OCI-LY1 (cell line): ENCODE data around the gene SLC25A42.

Experiments
- H2AFZ ChIP-seq: fragments of 200-600 bp; sonication (generic), shearing (Covaris generic); 2 replicates; pipeline ENCODE4 v1.6.0; 2014; ENCODE audit warnings: antibody characterized with exemption, mild to moderate bottlenecking, low read length
- H3F3A ChIP-seq: fragments of 200-600 bp; sonication (generic), shearing (Covaris generic); 2 replicates; pipeline ENCODE4 v1.6.0; 2014; ENCODE audit warnings: mild to moderate bottlenecking, antibody characterized with exemption, low read length, moderate library complexity; ENCODE audit not compliant: insufficient read depth
- H3K27ac ChIP-seq: fragments of 200-600 bp; sonication (generic); 2 replicates; pipeline ENCODE4 v1.5.1; 2014; ENCODE audit warnings: low read length, mixed run types, mild to moderate bottlenecking, low read depth; ENCODE audit not compliant: poor library complexity, severe bottlenecking
- H3K27me3 ChIP-seq: fragments of 200-600 bp; sonication (generic); 2 replicates; pipeline ENCODE4 v1.6.0; 2014; ENCODE audit warnings: antibody characterized with exemption, mild to moderate bottlenecking, low read length, moderate library complexity; ENCODE audit not compliant: insufficient read depth
- H3K36me3 ChIP-seq: fragments of 200-600 bp; sonication (generic); 2 replicates; pipeline ENCODE4 v1.6.1; 2014; ENCODE audit warnings: mild to moderate bottlenecking, antibody characterized with exemption, low read length, moderate library complexity, mixed read lengths; ENCODE audit not compliant: insufficient read depth
- H3K4me1 ChIP-seq: fragments of 200-600 bp; sonication (generic); 2 replicates; pipeline ENCODE4 v1.5.1; 2014; ENCODE audit warnings: mild to moderate bottlenecking, low read length, moderate library complexity; ENCODE audit not compliant: insufficient read depth, severe bottlenecking
- H3K4me2 ChIP-seq: fragments of 200-600 bp; sonication (generic), shearing (Covaris generic); 2 replicates; pipeline ENCODE4 v1.6.1; 2014; ENCODE audit warnings: low read length
- H3K4me3 ChIP-seq: fragments of 200-600 bp; sonication (generic); 2 replicates; pipeline ENCODE4 v1.5.1; 2014; ENCODE audit warnings: low read length, low read depth, mild to moderate bottlenecking, mixed read lengths; ENCODE audit not compliant: poor library complexity, severe bottlenecking
- H3K79me2 ChIP-seq: fragments of 200-600 bp; shearing (Covaris generic); 2 replicates; pipeline ENCODE4 v1.6.1; 2016; ENCODE audit warnings: mixed run types, low read length, mixed read lengths; ENCODE audit not compliant: insufficient read depth
- H3K9ac ChIP-seq: fragments of 200-600 bp; sonication (generic), shearing (Covaris generic); 2 replicates; pipeline ENCODE4 v1.6.1; 2014; ENCODE audit warnings: mild to moderate bottlenecking, low read length, mixed read lengths
- H3K9me2 ChIP-seq: fragments of 200-600 bp; sonication (generic), shearing (Covaris generic); 2 replicates; pipeline ENCODE4 v1.6.1; 2014; ENCODE audit warnings: low read depth, mild to moderate bottlenecking, low read length, mixed read lengths
- H3K9me3 ChIP-seq: fragments of 200-600 bp; shearing (Covaris generic); 2 replicates; pipeline ENCODE4 v1.6.1; 2014; ENCODE audit warnings: low read length, mixed read lengths
- H4K20me1 ChIP-seq: fragments of 200-600 bp; sonication (generic), shearing (Covaris generic); 2 replicates; pipeline ENCODE4 v1.6.0; 2016; ENCODE audit warnings: mild to moderate bottlenecking, low read length; ENCODE audit not compliant: insufficient read depth
- CTCF ChIP-seq: fragments of 200-600 bp; sonication (generic), shearing (Covaris generic); IDR thresholded peaks from 2 replicates; pipeline ENCODE4 v1.5.1; 2017; ENCODE audit warnings: mild to moderate bottlenecking, antibody characterized with exemption, low read length, moderate library complexity, mixed read lengths
- EZH2 ChIP-seq: fragments of 200-600 bp; sonication (generic), shearing (Covaris generic); IDR thresholded peaks from 2 replicates; pipeline ENCODE4 v1.8.0; 2017; ENCODE audit warnings: borderline replicate concordance, mixed run types, mild to moderate bottlenecking, antibody characterized with exemption, low read length, moderate library complexity, mixed read lengths

Gene SLC25A42

DNA sequence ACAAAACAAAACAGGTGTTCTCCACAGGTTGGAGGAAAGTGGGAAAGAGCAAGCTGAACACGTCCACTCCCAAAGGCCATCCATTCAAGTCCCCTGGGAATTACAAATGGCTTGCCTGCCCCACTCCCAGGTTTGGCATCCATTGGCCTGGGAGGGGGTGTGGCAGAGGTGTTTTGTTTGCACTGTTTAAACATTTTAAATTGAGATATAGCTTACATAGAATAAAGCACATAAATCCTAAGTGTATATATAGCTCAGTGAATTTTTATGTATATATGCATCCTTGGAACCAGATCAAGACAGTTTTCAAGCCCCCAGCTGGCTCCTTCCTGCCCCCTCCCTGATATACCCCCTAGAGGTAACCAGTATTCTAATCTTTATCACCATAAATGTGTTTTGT lies 12.7 kb downstream of the SLC25A42 start:
- H3K9ac ChIP-seq: no peak overlapping the region
- H3K79me2 ChIP-seq: no peaks in the 10 kb centered on the region
- no peak for TF ChIP-seq EZH2
- TF ChIP-seq CTCF: no peak
- H3K4me3 ChIP-seq: no peak overlapping the region
- H3K27me3 ChIP-seq: no peaks in the 10 kb centered on the region
- H4K20me1 ChIP-seq: no peaks in the 10 kb centered on the region
- no peaks in the 10 kb centered on the region for H3K4me1 ChIP-seq
- no peak overlapping the region for H3K27ac ChIP-seq
- no peaks in the 10 kb centered on the region for H3F3A ChIP-seq
- H3K9me2 ChIP-seq: no peaks in the 10 kb centered on the region
- H3K9me3 ChIP-seq: no peaks in the 10 kb centered on the region
- H3K36me3 ChIP-seq: no peaks in the 10 kb centered on the region; the same call in 1 of the 2 replicates
- H3K4me2 ChIP-seq: no peak overlapping the region
- H2AFZ ChIP-seq: no peak overlapping the region

DNA sequence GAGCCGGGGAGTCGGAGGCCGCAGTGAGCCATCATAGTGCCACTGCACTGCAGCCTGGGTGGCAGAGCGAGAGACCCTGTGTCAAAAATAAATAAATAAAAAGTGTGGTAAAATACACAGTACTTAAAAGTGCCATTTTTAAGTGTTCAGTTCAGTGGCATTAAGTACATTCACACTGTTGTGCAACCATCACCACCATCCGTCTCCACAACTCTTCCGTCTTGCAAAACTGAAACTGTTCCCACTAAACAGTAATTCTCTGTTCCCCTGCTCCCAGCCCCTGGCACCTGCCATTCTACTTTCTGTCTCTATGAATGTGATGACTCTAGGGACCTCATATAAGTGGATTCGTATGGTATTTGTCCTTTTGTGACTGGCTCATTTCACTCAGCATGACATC lies 13.3 kb downstream of the SLC25A42 start:
- Histone ChIP-seq H3K9ac (no peak overlapping the region), H3K4me2 (no peak overlapping the region), H2AFZ (no peak overlapping the region), H3K9me3 (no peaks in the 10 kb centered on the region), H3K9me2 (no peaks in the 10 kb centered on the region), H3K4me1 (no peaks in the 10 kb centered on the region), H4K20me1 (no peaks in the 10 kb centered on the region), H3K27me3 (no peaks in the 10 kb centered on the region), H3F3A (no peaks in the 10 kb centered on the region), H3K27ac (no peak overlapping the region), H3K36me3 (no peaks in the 10 kb centered on the region; the same call in 1 of the 2 replicates), H3K4me3 (no peak overlapping the region), H3K79me2 (no peaks in the 10 kb centered on the region)
- no peak for TF ChIP-seq EZH2
- no peak for TF ChIP-seq CTCF

DNA sequence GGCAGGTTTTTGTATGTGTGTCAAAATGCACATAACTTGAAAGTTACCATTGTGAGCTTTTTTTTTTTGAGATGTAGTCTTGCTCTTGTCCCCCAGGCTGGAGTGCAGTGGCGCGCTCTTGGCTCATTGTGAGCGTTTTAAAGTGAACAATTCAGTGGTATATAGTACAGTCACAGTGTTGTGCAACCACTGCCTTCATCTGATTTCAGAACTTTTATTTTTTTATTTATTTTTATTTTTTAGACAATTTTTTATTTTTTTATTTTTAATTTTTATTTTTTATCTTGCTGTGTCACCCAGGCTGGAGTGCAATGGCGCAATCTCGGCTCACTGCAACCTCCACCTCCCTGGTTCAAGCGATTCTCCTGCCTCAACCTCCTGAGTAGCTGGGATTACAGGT lies 15.0 kb downstream of the SLC25A42 start:
- Histone ChIP-seq H3F3A (no peaks in the 10 kb centered on the region), H3K4me3 (no peak overlapping the region), H3K4me1 (no peaks in the 10 kb centered on the region), H3K9me3 (no peaks in the 10 kb centered on the region), H3K36me3 (no peaks in the 10 kb centered on the region; the same call in 1 of the 2 replicates), H3K79me2 (no peaks in the 10 kb centered on the region), H4K20me1 (no peaks in the 10 kb centered on the region), H3K4me2 (no peak overlapping the region), H3K9me2 (no peaks in the 10 kb centered on the region), H3K27me3 (no peaks in the 10 kb centered on the region), H2AFZ (no peak overlapping the region), H3K27ac (no peak overlapping the region), H3K9ac (no peak overlapping the region)
- TF ChIP-seq CTCF: no peak
- no peak for TF ChIP-seq EZH2
